Occipital lobe (tissue), 2 donors: ENCODE data around the gene CTCFL. TPM values are rescaled to one million over a fixed set of nuclear protein-coding genes. Genes with fewer than 3 reads are reported as not detected.

Experiments used
- DNase-seq: peaks from one replicate; lab custom pipeline; 2025; lab: John Stamatoyannopoulos, UW
- total RNA-seq: library from RNA; depleted of rRNA; stranded (reverse); fragments of >200 nt; gene quantifications from one replicate; pipeline ENCODE4 v1.2.3, GENCODE V29; 2014

CTCFL gene
- not detected for total RNA-seq

GRCh38 chr20:57524511-57525176 is at the start of gene CTCFL:
Gene CTCFL (minus strand): TSS chr20:57525140. CDS start chr20:57524205, 935 bp downstream.
- DNase-seq: no peak

- DNase-seq: no peak
Observed at GRCh38 chr20:57573894-57574293, 49.0 kb upstream of the CTCFL start.

DNA sequence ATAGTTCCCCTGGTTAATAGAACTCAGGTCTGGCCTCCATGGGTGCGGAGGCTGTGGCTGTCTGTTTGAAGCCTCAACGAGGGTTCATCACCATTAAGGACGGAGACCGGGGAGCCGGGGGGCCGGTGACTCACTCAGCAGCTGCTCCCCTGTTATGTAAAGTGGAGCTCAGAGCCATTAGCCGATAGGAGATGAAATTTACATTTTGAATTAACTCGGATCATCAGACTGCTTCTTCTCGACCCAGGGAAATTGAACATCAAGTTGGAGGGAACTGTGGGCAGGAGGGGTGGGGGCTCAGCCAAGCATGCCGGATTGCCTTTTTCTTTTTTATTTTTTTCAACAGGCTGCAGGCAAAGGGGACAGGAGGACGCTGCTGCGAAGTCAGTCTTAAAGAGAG is 48.3 kb upstream of the CTCFL start:
- DNase-seq: no peak

DNA sequence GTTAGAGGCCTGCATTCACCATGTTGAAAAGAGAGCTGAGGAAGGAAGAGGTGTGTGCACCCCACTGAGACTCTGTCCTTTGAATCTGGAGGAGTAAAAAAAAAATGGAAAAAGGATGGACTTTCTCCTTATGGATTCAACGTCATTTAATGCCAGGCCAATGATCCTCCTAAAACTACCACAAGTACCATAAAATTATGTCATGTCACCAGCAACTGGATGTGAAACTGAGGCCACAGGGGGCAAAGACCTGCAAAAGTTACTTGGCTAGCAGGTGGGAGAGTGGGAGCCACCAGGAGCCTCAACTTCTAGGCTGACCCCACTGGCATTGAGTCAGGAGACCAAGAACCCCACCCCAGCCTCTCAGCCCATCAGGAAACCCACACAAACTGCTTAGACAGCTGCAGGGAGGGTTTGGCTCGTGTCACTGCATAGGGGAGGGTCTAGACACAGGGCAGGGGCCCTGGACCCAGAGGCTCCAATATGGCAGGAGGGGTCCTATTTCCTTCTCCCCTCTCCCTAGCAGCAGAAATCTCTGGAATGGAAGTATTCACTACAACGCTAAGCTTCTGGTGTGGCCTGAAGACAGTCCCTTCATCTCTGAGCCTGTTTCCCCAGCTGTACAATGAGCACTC is 47.0 kb upstream of the CTCFL start:
- DNase-seq: no peak

GRCh38 chr20:57570920-57571319 is 46.0 kb upstream of the CTCFL start:
- no peak for DNase-seq

- no peak for DNase-seq
Observed at GRCh38 chr20:57570145-57570850, 45.4 kb upstream of the CTCFL start.

GRCh38 chr20:57568960-57569359 is 44.0 kb upstream of the CTCFL start:
- no peak for DNase-seq

DNA sequence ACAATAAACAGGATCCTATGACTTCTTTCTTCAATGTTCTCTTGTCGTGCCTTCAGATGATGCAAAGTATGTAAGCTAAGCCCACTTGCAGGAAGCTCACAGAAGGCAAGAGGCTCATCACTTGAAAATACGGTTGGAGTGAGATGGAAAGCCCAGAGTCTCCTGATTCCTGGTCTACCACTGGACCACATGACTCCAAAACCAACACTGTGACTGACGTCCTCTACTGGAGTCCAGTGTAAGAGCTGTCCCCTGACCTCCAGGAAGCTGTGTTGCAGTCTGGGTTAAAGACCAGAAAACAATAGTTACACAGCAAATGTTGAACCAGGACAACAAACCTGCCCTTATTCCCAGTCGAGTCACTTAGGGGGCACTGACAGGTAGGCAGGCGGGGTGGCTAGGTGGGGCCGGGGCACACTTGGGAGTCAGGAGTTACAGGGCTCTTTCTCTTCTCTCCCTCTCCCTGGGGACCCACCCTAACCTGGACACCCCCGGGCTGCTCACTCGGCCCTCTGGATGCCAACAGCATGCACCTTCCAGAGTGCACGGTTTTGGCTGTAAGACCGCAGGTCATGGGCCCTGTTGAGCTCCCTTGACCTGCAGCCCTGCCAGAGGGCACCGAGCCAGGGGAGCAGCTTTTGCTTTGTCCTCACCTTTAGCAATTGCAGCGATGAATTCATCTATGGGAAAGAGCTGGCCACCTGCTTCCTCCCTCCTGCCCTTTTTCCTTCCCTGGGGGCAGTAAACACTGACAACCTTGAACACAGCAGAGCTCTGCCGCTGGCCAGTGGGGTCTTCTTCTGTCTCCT is 43.4 kb upstream of the CTCFL start:
- DNase-seq: no peak

- no peak for DNase-seq
Observed at GRCh38 chr20:57567471-57568079, 42.6 kb upstream of the CTCFL start.

- no peak for DNase-seq
Observed at GRCh38 chr20:57566803-57567459, 42.0 kb upstream of the CTCFL start.

DNA sequence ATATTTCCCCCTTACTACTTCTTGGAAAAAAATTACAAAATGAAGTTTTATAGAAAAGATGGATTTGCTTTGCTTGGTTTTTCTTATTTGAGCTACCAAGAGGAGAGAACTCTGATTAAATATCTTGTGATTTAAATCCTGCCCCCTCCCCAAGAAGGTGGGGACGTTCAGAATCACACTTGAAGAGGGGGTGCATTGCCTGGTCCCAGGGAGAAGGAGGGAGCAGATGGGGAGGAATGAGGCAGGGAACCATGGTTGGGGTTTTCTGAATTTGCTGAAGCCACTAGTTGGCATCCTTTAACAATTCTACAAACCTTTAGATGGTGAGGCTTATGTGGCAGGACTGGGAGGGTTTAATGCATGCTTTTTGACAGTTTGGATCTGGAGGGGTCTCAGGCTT is 41.5 kb upstream of the CTCFL start:
- DNase-seq: no peak

- DNase-seq: no peak
Observed at GRCh38 chr20:57564951-57565642, 40.2 kb upstream of the CTCFL start.

DNA sequence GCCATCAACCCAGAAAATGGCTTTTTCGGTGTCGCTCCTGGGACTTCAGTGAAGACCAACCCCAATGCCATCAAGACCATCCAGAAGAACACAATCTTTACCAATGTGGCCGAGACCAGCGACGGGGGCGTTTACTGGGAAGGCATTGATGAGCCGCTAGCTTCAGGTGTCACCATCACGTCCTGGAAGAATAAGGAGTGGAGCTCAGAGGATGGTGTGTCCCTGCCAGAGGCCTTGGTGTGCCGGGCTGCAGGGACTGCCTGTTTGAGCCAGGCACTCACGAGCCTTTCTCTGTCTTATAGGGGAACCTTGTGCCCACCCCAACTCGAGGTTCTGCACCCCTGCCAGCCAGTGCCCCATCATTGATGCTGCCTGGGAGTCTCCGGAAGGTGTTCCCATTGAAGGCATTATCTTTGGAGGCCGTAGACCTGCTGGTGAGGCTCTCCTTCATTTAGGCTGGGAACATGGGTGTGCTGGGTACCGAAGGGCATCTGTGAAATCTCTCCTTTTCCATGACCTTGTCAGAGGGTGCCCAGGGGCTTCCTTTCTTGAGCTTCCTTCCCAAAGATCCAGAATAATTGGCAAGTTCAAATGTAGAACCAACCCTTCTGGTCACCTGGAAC is 39.4 kb upstream of the CTCFL start:
- DNase-seq: no peak

GRCh38 chr20:57563522-57563921 is 38.6 kb upstream of the CTCFL start:
- no peak for DNase-seq

- DNase-seq: no peak
Observed at GRCh38 chr20:57562541-57563465, 37.9 kb upstream of the CTCFL start.

DNA sequence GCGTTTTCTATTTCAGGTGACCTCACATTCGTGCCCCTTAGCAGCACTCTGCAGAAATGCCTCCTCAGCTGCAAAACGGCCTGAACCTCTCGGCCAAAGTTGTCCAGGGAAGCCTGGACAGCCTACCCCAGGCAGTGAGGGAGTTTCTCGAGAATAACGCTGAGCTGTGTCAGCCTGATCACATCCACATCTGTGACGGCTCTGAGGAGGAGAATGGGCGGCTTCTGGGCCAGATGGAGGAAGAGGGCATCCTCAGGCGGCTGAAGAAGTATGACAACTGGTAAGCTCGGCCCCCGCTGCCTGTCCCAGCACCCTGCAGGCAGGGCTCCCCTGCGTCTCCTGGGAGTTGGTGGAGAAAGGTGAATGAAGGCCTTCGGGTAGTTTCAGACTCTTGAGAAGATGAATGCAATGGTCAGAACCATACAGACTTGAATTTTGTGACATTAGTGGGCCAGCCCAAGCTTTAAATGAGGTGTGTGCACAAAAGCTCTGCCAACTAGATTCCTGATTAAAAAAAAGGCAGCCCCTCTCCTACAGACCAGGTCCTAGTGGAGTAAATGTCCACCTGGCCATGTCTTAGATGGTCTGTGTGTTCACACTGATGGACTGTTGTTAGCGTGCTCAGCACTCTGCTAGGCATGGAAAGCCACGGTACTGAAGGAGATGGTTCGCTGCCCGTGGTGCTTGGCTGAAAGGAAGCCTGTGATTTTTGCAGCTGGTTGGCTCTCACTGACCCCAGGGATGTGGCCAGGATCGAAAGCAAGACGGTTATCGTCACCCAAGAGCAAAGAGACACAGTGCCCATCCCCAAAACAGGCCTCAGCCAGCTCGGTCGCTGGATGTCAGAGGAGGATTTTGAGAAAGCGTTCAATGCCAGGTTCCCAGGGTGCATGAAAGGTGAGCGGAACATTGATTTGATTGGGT is 36.7 kb upstream of the CTCFL start:
- no peak for DNase-seq

DNA sequence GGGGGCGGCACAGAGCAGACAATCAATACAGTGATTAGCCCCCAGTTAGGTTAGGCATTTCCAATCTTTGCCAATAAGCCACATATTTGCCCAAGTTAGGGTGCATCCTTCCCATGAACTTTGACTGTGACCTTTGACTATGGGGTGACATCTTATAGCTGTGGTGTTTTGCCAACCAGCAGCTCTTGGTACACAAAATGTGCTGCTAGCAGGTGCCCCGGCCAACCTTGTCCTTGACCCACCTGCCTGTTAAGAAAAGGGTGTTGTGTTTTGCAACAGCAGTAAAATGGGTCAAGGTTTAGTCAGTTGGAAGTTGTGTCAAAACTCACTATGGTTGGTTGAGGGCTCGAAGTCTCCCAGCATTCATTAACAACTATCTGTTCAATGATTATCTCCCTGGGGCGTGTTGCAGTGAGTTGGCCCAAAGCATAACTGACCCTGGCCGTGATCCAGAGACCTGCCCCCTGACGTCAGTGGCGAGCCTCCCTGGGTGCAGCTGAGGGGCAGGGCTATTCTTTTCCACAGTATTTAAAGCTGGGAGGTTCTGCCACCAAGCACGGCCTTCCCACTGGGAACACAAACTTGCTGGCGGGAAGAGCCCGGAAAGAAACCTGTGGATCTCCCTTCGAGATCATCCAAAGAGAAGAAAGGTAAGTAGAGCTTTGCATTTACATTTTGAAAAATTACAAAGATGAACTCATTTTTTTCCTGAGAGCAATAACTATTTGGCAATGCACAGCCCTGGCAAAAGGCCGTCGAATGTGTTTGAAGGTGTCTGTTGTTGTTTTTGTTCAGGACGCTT is 35.8 kb upstream of the CTCFL start, which contains the start of gene PCK1:
Gene PCK1 (plus strand): TSS at position 557 of the 802 bp plus-strand sequence. CDS start 302 bp downstream, outside the sequence.
- no peak for DNase-seq
